ENCODE data around the gene ZBTB7C. TPM values are rescaled to one million over a fixed set of nuclear protein-coding genes. Genes with fewer than 3 reads are reported as not detected.

The ZBTB7C gene
- total RNA-seq, 2 experiments from 2014 or later: 0.81 to 0.95 TPM

GRCh38 chr18:48203961-48204666 lies 205.1 kb downstream of the ZBTB7C start:
- DNase-seq: no peak
- H3K9me3 Mint-ChIP-seq: no peaks in the 10 kb centered on the region
- no peaks in the 10 kb centered on the region for H3K36me3 Mint-ChIP-seq (ENCODE audit: low read depth)
- ChIA-PET POLR2A (no interaction called here), CTCF (interaction anchor here (1.2 kb wide), 1 partner anchor 10 kb away, joined by 3 read pairs; no protein-coding TSS in a partner anchor)
- no peak overlapping the region for H3K27ac Mint-ChIP-seq
- peaks cover 70% of the 10 kb centered on the region for H3K27me3 Mint-ChIP-seq
- H3K4me1 Mint-ChIP-seq: peaks cover 26% of the 10 kb centered on the region
- no peak overlapping the region for H3K4me3 Mint-ChIP-seq

GRCh38 chr18:48203288-48203945 lies 205.8 kb downstream of the ZBTB7C start:
- H3K27me3 Mint-ChIP-seq: peaks cover 70% of the 10 kb centered on the region
- peaks cover 29% of the 10 kb centered on the region for H3K4me1 Mint-ChIP-seq
- no peak overlapping the region for H3K27ac Mint-ChIP-seq
- H3K9me3 Mint-ChIP-seq: no peaks in the 10 kb centered on the region
- H3K36me3 Mint-ChIP-seq (ENCODE audit: low read depth): no peaks in the 10 kb centered on the region
- DNase-seq: no peak
- ChIA-PET CTCF (interaction anchor here (1.2 kb wide), 1 partner anchor 10 kb away, joined by 3 read pairs; no protein-coding TSS in a partner anchor), POLR2A (interaction anchor here (1.1 kb wide), 1 partner anchor 25 kb away, joined by 3 read pairs; no protein-coding TSS in a partner anchor)
- no peak overlapping the region for H3K4me3 Mint-ChIP-seq

- H3K27me3 Mint-ChIP-seq: peaks cover 73% of the 10 kb centered on the region
- no peak overlapping the region for H3K27ac Mint-ChIP-seq
- H3K4me3 Mint-ChIP-seq: no peak overlapping the region
- CTCF ChIA-PET: no interaction called here
- no peak for DNase-seq
- POLR2A ChIA-PET: interaction anchor here (1.1 kb wide), 1 partner anchor 26 kb away, joined by 3 read pairs; no protein-coding TSS in a partner anchor
- peaks cover 35% of the 10 kb centered on the region for H3K4me1 Mint-ChIP-seq
- H3K9me3 Mint-ChIP-seq: no peaks in the 10 kb centered on the region
- H3K36me3 Mint-ChIP-seq (ENCODE audit: low read depth): no peaks in the 10 kb centered on the region
Measured at GRCh38 chr18:48202350-48203260, 206.6 kb downstream of the ZBTB7C start.

- H3K4me1 Mint-ChIP-seq: peaks cover 37% of the 10 kb centered on the region
- H3K27ac Mint-ChIP-seq: no peak overlapping the region
- POLR2A ChIA-PET: no interaction called here
- H3K9me3 Mint-ChIP-seq: no peaks in the 10 kb centered on the region
- H3K36me3 Mint-ChIP-seq (ENCODE audit: low read depth): no peaks in the 10 kb centered on the region
- DNase-seq: no peak
- CTCF ChIA-PET: no interaction called here
- no peak overlapping the region for H3K4me3 Mint-ChIP-seq
- H3K27me3 Mint-ChIP-seq: peaks cover 74% of the 10 kb centered on the region
Measured at GRCh38 chr18:48202006-48202348, 207.2 kb downstream of the ZBTB7C start.

GRCh38 chr18:48201337-48202005 lies 207.7 kb downstream of the ZBTB7C start:
- H3K27me3 Mint-ChIP-seq: peaks cover 74% of the 10 kb centered on the region
- no peaks in the 10 kb centered on the region for H3K9me3 Mint-ChIP-seq
- H3K36me3 Mint-ChIP-seq (ENCODE audit: low read depth): no peaks in the 10 kb centered on the region
- H3K27ac Mint-ChIP-seq: no peak overlapping the region
- no peak overlapping the region for H3K4me3 Mint-ChIP-seq
- peaks cover 38% of the 10 kb centered on the region for H3K4me1 Mint-ChIP-seq
- ChIA-PET CTCF (no interaction called here), POLR2A (no interaction called here)
- DNase-seq: no peak

GRCh38 chr18:48200631-48201336 lies 208.4 kb downstream of the ZBTB7C start:
- POLR2A ChIA-PET: no interaction called here
- Mint-ChIP-seq H3K4me1 (peaks cover 38% of the 10 kb centered on the region), H3K4me3 (no peak overlapping the region), H3K9me3 (peaks cover 3% of the 10 kb centered on the region), H3K27me3 (peaks cover 75% of the 10 kb centered on the region), H3K36me3 (ENCODE audit: low read depth) (no peaks in the 10 kb centered on the region), H3K27ac (no peak overlapping the region)
- no peak for DNase-seq
- CTCF ChIA-PET: interaction anchor here (0.5 kb wide), 1 partner anchor 168 kb away, joined by 3 read pairs; no protein-coding TSS in a partner anchor

- peaks cover 3% of the 10 kb centered on the region for H3K9me3 Mint-ChIP-seq
- peaks cover 38% of the 10 kb centered on the region for H3K4me1 Mint-ChIP-seq
- no peak overlapping the region for H3K27ac Mint-ChIP-seq
- no peaks in the 10 kb centered on the region for H3K36me3 Mint-ChIP-seq (ENCODE audit: low read depth)
- ChIA-PET POLR2A (no interaction called here), CTCF (no interaction called here)
- no peak overlapping the region for H3K4me3 Mint-ChIP-seq
- DNase-seq: no peak
- H3K27me3 Mint-ChIP-seq: peaks cover 71% of the 10 kb centered on the region
Measured at GRCh38 chr18:48199399-48199798, 209.8 kb downstream of the ZBTB7C start.

GRCh38 chr18:48197819-48198218 lies 211.4 kb downstream of the ZBTB7C start:
- Mint-ChIP-seq H3K27ac (no peak overlapping the region), H3K36me3 (ENCODE audit: low read depth) (no peaks in the 10 kb centered on the region), H3K27me3 (peaks cover 67% of the 10 kb centered on the region), H3K4me3 (no peak overlapping the region), H3K4me1 (peaks cover 27% of the 10 kb centered on the region), H3K9me3 (peaks cover 3% of the 10 kb centered on the region)
- ChIA-PET POLR2A (no interaction called here), CTCF (interaction anchor here (1.3 kb wide), 1 partner anchor 59 kb away, joined by 3 read pairs; no protein-coding TSS in a partner anchor)
- DNase-seq: no peak

GRCh38 chr18:48195787-48196186 lies 213.4 kb downstream of the ZBTB7C start:
- CTCF ChIA-PET: no interaction called here
- Mint-ChIP-seq H3K27ac (no peak overlapping the region), H3K27me3 (peaks cover 69% of the 10 kb centered on the region), H3K9me3 (peaks cover 3% of the 10 kb centered on the region), H3K4me1 (peaks cover 22% of the 10 kb centered on the region), H3K36me3 (ENCODE audit: low read depth) (no peaks in the 10 kb centered on the region), H3K4me3 (no peak overlapping the region)
- POLR2A ChIA-PET: no interaction called here
- DNase-seq: no peak

- no peak for DNase-seq
- Mint-ChIP-seq H3K9me3 (peaks cover 3% of the 10 kb centered on the region), H3K4me1 (peaks cover 16% of the 10 kb centered on the region), H3K36me3 (ENCODE audit: low read depth) (no peaks in the 10 kb centered on the region), H3K4me3 (no peak overlapping the region), H3K27me3 (peaks cover 65% of the 10 kb centered on the region), H3K27ac (no peak overlapping the region)
- ChIA-PET POLR2A (interaction anchor here (1.1 kb wide), 1 partner anchor 30 kb away, joined by 3 read pairs; no protein-coding TSS in a partner anchor), CTCF (no interaction called here)
Measured at GRCh38 chr18:48194591-48195181, 214.5 kb downstream of the ZBTB7C start.

- Mint-ChIP-seq H3K36me3 (ENCODE audit: low read depth) (no peaks in the 10 kb centered on the region), H3K27me3 (peaks cover 61% of the 10 kb centered on the region)
- POLR2A ChIA-PET: interaction anchor here (1.1 kb wide), 1 partner anchor 29 kb away, joined by 3 read pairs; no protein-coding TSS in a partner anchor
Measured at GRCh38 chr18:48193521-48194492, 215.4 kb downstream of the ZBTB7C start.

More at GRCh38 chr18:48193521-48194492, 215.4 kb downstream of the ZBTB7C start:
- CTCF ChIA-PET: no interaction called here
- DNase-seq: no peak
- Mint-ChIP-seq H3K27ac (no peak overlapping the region), H3K9me3 (peaks cover 3% of the 10 kb centered on the region), H3K4me1 (peaks cover 12% of the 10 kb centered on the region), H3K4me3 (no peak overlapping the region)
